CD4-positive, alpha-beta memory T cell (primary cell): Measurements from ENCODE around the gene ZNF618. TPM values are rescaled to one million over a fixed set of nuclear protein-coding genes. Genes with fewer than 3 reads are reported as not detected.

Source experiments
- CTCF ChIA-PET: fragments of 350-600 bp; sonication (Branson Sonifier 250); formaldehyde crosslinking; loops from one replicate; lab custom pipeline; 2021; ENCODE audit warnings: inconsistent platforms; ENCODE audit not compliant: partially characterized antibody; lab: Charles Lee
- POLR2A ChIA-PET: fragments of 350-600 bp; sonication (Branson Sonifier 250); formaldehyde crosslinking; loops from one replicate; lab custom pipeline; 2021; ENCODE audit not compliant: partially characterized antibody; lab: Charles Lee
- DNase-seq, 5 donors: peaks; one replicate each; pipeline versions ENCODE4 v3.0.0 to v3.0.0-alpha.2; 2020 to 2022; ENCODE audit warnings: mixed read lengths in 1 of 5
- H3K27ac ChIP-seq: one replicate; pipeline ENCODE4 v1.7.0; 2013; ENCODE audit warnings: low read depth, low read length
- H3K27me3 ChIP-seq: 2 replicates; pipeline ENCODE4 v1.7.0; 2013; ENCODE audit warnings: mild to moderate bottlenecking, low read length, moderate library complexity; ENCODE audit not compliant: insufficient read depth
- H3K36me3 ChIP-seq: 2 replicates; pipeline ENCODE4 v1.7.0; 2013; ENCODE audit warnings: mild to moderate bottlenecking, low read length, moderate library complexity; ENCODE audit not compliant: insufficient read depth
- H3K4me1 ChIP-seq: 2 replicates; pipeline ENCODE4 v1.7.0; 2013; ENCODE audit warnings: mild to moderate bottlenecking, low read length, moderate library complexity; ENCODE audit not compliant: insufficient read depth
- H3K4me3 ChIP-seq, 2 donors: one replicate each; pipeline ENCODE4 v1.7.0; 2013; ENCODE audit warnings: low read length in 2 of 2, mild to moderate bottlenecking in 1 of 2
- H3K9me3 ChIP-seq, 2 donors: one replicate each; pipeline ENCODE4 v1.7.0; 2013; ENCODE audit warnings: low read length in 2 of 2, control low read depth in 1 of 2; ENCODE audit not compliant: control insufficient read depth in 1 of 2
- H3K27ac Mint-ChIP-seq, 7 donors: one replicate each; pipeline ENCODE4 v1.8.0; 2020 to 2021; ENCODE audit warnings: mixed read lengths in 7 of 7, mild to moderate bottlenecking in 6 of 7, inconsistent platforms in 3 of 7, moderate library complexity in 3 of 7
- H3K27me3 Mint-ChIP-seq, 2 donors: one replicate each; pipeline ENCODE4 v1.8.0; 2020 to 2021; ENCODE audit warnings: mixed read lengths in 2 of 2
- H3K36me3 Mint-ChIP-seq, 2 donors: one replicate each; pipeline ENCODE4 v1.8.0; 2020 to 2021; ENCODE audit warnings: mixed read lengths in 2 of 2, inconsistent platforms in 1 of 2, mild to moderate bottlenecking in 1 of 2
- H3K4me1 Mint-ChIP-seq, 4 donors: one replicate each; pipeline ENCODE4 v1.8.0; 2020 to 2021; ENCODE audit warnings: mixed read lengths in 4 of 4, mild to moderate bottlenecking in 1 of 4
- H3K4me3 Mint-ChIP-seq, 8 donors: one replicate each; pipeline ENCODE4 v1.8.0; 2020 to 2021; ENCODE audit warnings: mixed read lengths in 8 of 8, mild to moderate bottlenecking in 7 of 8, moderate library complexity in 6 of 8, inconsistent platforms in 3 of 8
- H3K9me3 Mint-ChIP-seq, 8 donors: one replicate each; pipeline ENCODE4 v1.8.0; 2020 to 2021; ENCODE audit warnings: mixed read lengths in 8 of 8, mild to moderate bottlenecking in 5 of 8, inconsistent platforms in 3 of 8, moderate library complexity in 1 of 8
- intact Hi-C: fragments of 100-400 bp; cut with micrococcal nuclease; formaldehyde crosslinking; loops from one replicate; pipeline ENCODE4 v1.15.1; 2023
- polyA plus RNA-seq, 2 donors: library from polyadenylated mRNA; unstranded; fragments of 300-500 nt; fragmentation: Illumina TruSeq; gene quantifications; one replicate each; pipeline ENCODE4 v1.2.3, GENCODE V29; 2021
- total RNA-seq, 2 experiments: library from RNA; stranded (reverse); gene quantifications; one replicate each; pipeline ENCODE4 v1.2.3, GENCODE V29; 2021

Gene ZNF618
- total and polyA plus RNA-seq, 4 experiments from 2014 or later: 0.79 to 1.7 (median 0.80) TPM; not detected in 1

DNA sequence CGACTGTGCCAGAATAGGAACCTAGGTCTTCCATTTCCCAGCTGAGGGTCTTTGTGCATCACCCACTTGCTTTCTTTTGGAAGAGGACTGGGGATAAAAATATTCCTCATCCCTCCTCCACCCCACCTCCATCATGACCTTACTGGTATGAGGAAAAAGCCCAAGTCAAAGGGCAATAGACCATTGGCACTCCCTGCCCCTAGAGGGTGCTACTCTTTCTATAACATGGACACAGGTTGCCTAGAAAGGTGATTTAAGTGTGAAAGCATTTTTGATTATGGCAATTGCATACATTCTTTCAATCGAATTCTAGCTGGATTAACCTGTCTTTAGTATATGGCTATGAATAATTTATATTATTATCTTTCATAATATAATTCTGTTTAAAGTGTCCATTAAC lies 22.8 kb upstream of the ZNF618 start:
- POLR2A ChIA-PET: interaction anchor here (0.6 kb wide), 1 partner anchor 49 kb away, joined by 4 read pairs; no protein-coding TSS in a partner anchor
- H3K27me3 Mint-ChIP-seq: peaks cover 5 to 16% of the 10 kb centered on the region in 2 donors
- Histone ChIP-seq H3K36me3 (no peaks in the 10 kb centered on the region), H3K27me3 (no peaks in the 10 kb centered on the region), H3K4me1 (no peaks in the 10 kb centered on the region), H3K9me3 (no peaks in the 10 kb centered on the region), H3K4me3 (no peak overlapping the region), H3K27ac (no peak overlapping the region)
- CTCF ChIA-PET: interaction anchor here (1.3 kb wide), 1 partner anchor 10 kb away, joined by 4 read pairs; no protein-coding TSS in a partner anchor
- no peaks in the 10 kb centered on the region for H3K4me1 Mint-ChIP-seq
- H3K9me3 Mint-ChIP-seq: peaks cover 0 to 29% (median 13%) of the 10 kb centered on the region in 8 donors
- no peak for DNase-seq
- no peak overlapping the region for H3K27ac Mint-ChIP-seq
- no peaks in the 10 kb centered on the region for H3K36me3 Mint-ChIP-seq
- no peak overlapping the region for H3K4me3 Mint-ChIP-seq
- intact Hi-C loops: no loop called here

DNA sequence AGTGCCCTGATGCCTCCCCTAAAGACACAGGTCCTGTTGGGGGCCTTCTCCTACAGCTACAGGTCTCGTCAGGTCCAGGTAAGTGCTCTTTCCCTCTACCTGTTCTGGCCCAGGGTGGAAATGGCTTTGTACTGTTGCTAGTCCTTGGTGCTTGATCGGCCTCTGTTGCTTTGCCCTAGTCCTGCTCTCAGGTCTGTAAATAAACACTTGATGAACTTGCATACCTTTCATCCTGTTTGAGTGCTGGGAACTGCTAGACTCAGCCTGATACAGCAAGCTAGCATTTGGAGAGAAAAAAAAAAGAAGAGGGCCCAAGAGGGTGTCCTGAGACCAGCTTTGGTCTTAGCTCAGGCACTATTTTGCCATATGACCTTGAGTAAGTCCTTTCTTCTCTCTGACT lies 21.8 kb upstream of the ZNF618 start:
- Histone ChIP-seq H3K9me3 (no peaks in the 10 kb centered on the region), H3K27ac (no peak overlapping the region), H3K27me3 (no peaks in the 10 kb centered on the region), H3K36me3 (no peaks in the 10 kb centered on the region), H3K4me1 (no peaks in the 10 kb centered on the region), H3K4me3 (no peak overlapping the region)
- H3K36me3 Mint-ChIP-seq: no peaks in the 10 kb centered on the region
- no peak overlapping the region for H3K27ac Mint-ChIP-seq
- H3K27me3 Mint-ChIP-seq: peaks cover 5 to 16% of the 10 kb centered on the region in 2 donors
- no peak for DNase-seq
- ChIA-PET POLR2A (no interaction called here), CTCF (interaction anchor here (0.6 to 1.3 kb wide), 2 partner anchors 9 to 108 kb away, joined by 3 to 4 read pairs; no protein-coding TSS in a partner anchor)
- intact Hi-C loops: no loop called here
- H3K9me3 Mint-ChIP-seq: peaks cover 0 to 29% (median 13%) of the 10 kb centered on the region in 8 donors
- H3K4me1 Mint-ChIP-seq: no peaks in the 10 kb centered on the region
- H3K4me3 Mint-ChIP-seq: no peak overlapping the region

DNA sequence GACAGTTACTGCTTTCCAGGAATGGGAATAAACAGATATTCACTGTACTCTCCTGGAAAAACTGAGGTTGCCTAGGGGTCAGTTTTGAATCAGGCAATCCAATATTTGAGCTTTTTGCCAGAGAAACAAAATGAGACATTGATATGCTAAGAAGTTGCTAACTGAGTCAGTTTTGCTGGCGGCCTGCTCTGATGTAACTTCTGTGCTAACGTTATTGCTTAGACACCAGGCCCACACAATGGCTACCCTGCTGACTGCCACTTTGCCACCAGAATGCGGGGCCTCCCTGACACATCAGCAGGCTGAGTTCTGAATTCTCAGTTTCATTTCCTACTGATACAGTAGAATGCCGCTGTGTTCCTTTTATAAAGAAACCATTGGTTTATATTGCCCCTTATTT lies 18.2 kb upstream of the ZNF618 start:
- intact Hi-C loops: no loop called here
- Mint-ChIP-seq H3K27me3 (peaks cover 13 to 26% of the 10 kb centered on the region in 2 donors), H3K36me3 (no peaks in the 10 kb centered on the region), H3K27ac (no peak overlapping the region), H3K4me3 (no peak overlapping the region), H3K4me1 (no peaks in the 10 kb centered on the region), H3K9me3 (peaks cover 0 to 4% (median 0%) of the 10 kb centered on the region in 8 donors)
- POLR2A ChIA-PET: no interaction called here
- DNase-seq: no peak
- CTCF ChIA-PET: no interaction called here
- Histone ChIP-seq H3K27me3 (no peaks in the 10 kb centered on the region), H3K4me3 (no peak overlapping the region), H3K9me3 (no peaks in the 10 kb centered on the region), H3K36me3 (no peaks in the 10 kb centered on the region), H3K27ac (no peak overlapping the region), H3K4me1 (no peaks in the 10 kb centered on the region)

DNA sequence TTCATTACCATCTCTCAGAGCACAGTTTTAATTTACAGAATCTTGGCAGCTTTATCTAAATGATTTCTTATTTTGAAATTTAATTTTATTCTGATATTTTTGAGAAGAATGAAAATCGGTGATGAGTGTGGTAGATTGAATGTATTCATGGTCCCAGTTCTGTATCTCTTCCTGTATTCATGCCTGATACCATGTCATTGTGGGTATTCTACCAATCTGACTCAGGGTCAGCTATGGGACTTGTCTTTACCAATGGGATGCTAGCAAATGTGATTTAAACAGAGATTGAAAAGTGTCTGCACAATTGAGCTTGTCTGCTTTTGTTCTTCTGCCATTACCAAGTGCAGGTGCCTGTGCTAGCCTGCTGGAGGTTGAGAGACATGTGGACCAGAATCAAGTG lies 17.8 kb upstream of the ZNF618 start:
- CTCF ChIA-PET: no interaction called here
- Mint-ChIP-seq H3K27ac (no peak overlapping the region), H3K36me3 (no peaks in the 10 kb centered on the region), H3K9me3 (no peaks in the 10 kb centered on the region), H3K4me3 (no peak overlapping the region), H3K27me3 (peaks cover 13 to 26% of the 10 kb centered on the region in 2 donors), H3K4me1 (no peaks in the 10 kb centered on the region)
- H3K36me3 ChIP-seq: no peaks in the 10 kb centered on the region
- intact Hi-C loops: no loop called here
- DNase-seq: no peak
- H3K4me3 ChIP-seq: no peak overlapping the region
- no peaks in the 10 kb centered on the region for H3K27me3 ChIP-seq
- no peak overlapping the region for H3K27ac ChIP-seq
- H3K4me1 ChIP-seq: no peaks in the 10 kb centered on the region
- no peaks in the 10 kb centered on the region for H3K9me3 ChIP-seq
- POLR2A ChIA-PET: no interaction called here

DNA sequence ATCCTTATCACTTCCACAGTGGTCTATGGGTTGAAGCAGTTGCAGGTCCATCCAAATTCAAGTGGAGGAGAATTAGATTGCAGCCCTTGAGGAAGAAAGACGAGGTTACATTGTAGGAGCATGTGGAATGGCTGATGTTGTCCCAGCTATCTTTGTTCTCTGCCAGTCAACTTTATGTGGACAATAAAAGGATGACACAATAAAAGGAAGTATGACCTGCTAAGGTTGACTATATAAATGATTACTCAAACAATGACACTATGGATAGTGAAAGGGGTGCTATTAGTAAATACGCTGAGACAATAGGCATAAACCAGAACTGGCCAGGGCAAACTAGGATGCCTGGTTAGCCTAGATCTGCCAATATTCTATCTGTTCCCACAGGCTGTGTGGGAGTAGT lies 12.8 kb upstream of the ZNF618 start:
- Mint-ChIP-seq H3K4me1 (no peaks in the 10 kb centered on the region), H3K27ac (no peak overlapping the region), H3K4me3 (no peak overlapping the region), H3K9me3 (peaks cover 0 to 3% (median 0%) of the 10 kb centered on the region in 8 donors), H3K36me3 (no peaks in the 10 kb centered on the region), H3K27me3 (peaks cover 19 to 30% of the 10 kb centered on the region in 2 donors)
- no peaks in the 10 kb centered on the region for H3K4me1 ChIP-seq
- no peaks in the 10 kb centered on the region for H3K9me3 ChIP-seq
- intact Hi-C loops: no loop called here
- ChIA-PET CTCF (interaction anchor here (1.8 kb wide), 1 partner anchor 10 kb away, joined by 4 read pairs; no protein-coding TSS in a partner anchor), POLR2A (no interaction called here)
- no peaks in the 10 kb centered on the region for H3K27me3 ChIP-seq
- no peak for DNase-seq
- no peak overlapping the region for H3K4me3 ChIP-seq
- H3K27ac ChIP-seq: no peak overlapping the region
- no peaks in the 10 kb centered on the region for H3K36me3 ChIP-seq

DNA sequence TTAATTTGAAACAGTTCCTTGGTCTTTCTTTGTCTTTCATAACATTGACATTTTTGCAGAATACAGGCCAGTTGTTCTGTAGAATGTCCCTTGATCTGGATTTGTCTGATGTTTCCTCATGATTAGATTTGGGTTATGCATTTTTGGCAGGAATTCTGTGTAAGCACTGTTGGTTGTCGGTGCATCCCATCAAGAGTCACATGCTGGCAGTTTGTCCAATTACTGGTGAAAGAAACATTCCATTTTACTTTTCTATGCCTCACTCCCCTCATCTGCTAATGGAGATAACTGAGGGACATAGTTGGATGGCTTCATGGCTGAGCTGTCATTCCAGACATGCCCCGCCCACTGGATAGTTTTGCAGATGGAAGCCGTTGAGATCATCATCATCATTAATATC lies 7.6 kb upstream of the ZNF618 start:
- H3K9me3 ChIP-seq: no peaks in the 10 kb centered on the region
- POLR2A ChIA-PET: no interaction called here
- intact Hi-C loops: no loop called here
- Mint-ChIP-seq H3K27ac (no peak overlapping the region), H3K27me3 (peaks cover 3 to 11% of the 10 kb centered on the region in 2 donors), H3K9me3 (peaks cover 0 to 3% (median 0%) of the 10 kb centered on the region in 8 donors), H3K36me3 (no peaks in the 10 kb centered on the region), H3K4me1 (no peaks in the 10 kb centered on the region), H3K4me3 (no peak overlapping the region)
- no peaks in the 10 kb centered on the region for H3K27me3 ChIP-seq
- no peak for DNase-seq
- H3K4me3 ChIP-seq: no peak overlapping the region
- no peak overlapping the region for H3K27ac ChIP-seq
- no peaks in the 10 kb centered on the region for H3K4me1 ChIP-seq
- CTCF ChIA-PET: no interaction called here
- no peaks in the 10 kb centered on the region for H3K36me3 ChIP-seq

DNA sequence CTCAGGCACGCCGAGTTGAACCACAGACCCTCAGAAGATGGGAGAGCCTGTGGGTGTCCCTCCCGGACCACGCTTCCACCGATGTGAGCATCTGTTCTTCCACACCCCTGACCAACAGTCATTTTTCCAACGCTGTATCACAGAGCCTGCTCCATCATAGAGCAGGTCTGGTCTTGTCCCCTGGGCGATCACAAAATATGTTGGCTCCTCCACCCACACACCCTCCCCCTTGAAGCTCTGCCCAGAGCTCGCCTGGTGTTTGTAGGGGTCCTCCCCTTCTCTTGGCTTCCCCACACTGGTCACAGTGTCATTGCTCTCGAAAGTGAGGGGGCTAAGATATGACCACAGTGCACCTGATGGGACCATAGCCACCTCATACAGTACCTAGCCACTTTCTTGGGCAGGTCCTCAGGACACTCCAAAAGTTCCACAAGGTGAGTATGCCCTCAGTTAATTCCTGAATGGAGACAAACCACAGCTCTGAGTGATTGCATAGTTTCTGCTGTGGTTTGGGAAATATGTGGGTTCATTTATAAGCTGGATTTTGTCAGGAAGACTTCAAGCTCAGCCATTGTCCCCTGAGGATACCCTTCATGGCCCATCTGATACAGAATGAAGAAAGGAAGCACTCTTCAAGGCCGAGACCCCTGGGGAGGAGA lies 3.5 kb upstream of the ZNF618 start:
- DNase-seq: no peak
- Mint-ChIP-seq H3K4me1 (peaks cover 0 to 7% (median 4%) of the 10 kb centered on the region in 4 donors), H3K9me3 (no peaks in the 10 kb centered on the region), H3K4me3 (no peak overlapping the region), H3K36me3 (peaks cover 0 to 2% of the 10 kb centered on the region in 2 donors), H3K27ac (no peak overlapping the region), H3K27me3 (peaks cover 6% of the 10 kb centered on the region in 2 donors)
- CTCF ChIA-PET: no interaction called here
- H3K27me3 ChIP-seq: no peaks in the 10 kb centered on the region
- POLR2A ChIA-PET: no interaction called here
- no peak overlapping the region for H3K4me3 ChIP-seq
- intact Hi-C loops: no loop called here
- H3K9me3 ChIP-seq: no peaks in the 10 kb centered on the region
- H3K4me1 ChIP-seq: no peaks in the 10 kb centered on the region
- no peak overlapping the region for H3K27ac ChIP-seq
- H3K36me3 ChIP-seq: no peaks in the 10 kb centered on the region
